Epidermal melanocyte (primary cell): Measurements from ENCODE around the gene EPS8L3.
A peak's percentile ranks its signal among the peaks of the same experiment; 100 is the strongest.

ENCODE experiments used
- DNase-seq: peaks from one replicate; pipeline ENCODE4 v3.0.0; 2011; ENCODE audit warnings: low spot score; ENCODE audit not compliant: insufficient read length

Gene EPS8L3

DNA sequence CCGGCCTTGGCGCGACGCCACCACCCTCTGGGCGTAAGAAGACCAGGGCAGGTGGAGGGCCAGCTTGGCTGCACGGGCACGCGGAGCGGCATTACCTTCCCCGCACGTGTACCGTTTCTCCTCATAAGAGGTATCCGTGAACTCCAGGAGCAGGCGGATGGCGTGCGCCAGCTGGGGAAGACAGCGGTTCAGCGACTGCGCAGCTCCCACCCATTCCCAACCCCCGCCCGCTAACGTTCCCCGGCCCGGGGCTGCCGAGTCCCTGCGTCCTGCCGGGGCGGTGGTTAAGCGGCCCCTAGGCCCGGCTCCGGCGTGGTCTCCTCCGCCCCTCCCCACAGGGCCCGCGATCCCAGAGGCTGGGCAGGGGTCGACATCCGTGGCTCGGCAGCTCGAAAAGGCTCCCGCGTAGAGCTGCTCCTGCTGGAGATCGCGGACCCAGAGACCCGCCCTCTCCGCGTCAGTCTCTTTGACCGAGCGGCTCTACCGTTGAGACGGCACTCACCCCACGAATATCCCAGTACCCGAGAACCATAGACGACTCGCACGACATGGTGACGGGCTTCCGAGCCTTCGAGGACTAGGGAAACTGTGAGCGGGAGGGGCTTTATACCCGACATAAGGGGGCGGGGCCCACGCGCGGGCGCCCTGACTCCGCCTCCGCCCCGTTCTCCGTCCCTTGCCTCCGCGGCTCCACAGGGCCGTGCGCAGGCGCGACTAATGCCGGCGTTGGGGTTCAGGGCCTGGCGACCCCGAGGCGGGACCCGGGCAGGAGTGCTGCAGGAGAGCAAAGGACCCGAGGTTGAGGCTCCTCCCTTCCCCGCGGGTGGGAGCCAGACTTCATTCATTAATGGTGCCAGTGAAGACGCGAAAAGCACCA is 23.7 kb downstream of the EPS8L3 start:
- DNase-seq, result peak; percentile 58

DNA sequence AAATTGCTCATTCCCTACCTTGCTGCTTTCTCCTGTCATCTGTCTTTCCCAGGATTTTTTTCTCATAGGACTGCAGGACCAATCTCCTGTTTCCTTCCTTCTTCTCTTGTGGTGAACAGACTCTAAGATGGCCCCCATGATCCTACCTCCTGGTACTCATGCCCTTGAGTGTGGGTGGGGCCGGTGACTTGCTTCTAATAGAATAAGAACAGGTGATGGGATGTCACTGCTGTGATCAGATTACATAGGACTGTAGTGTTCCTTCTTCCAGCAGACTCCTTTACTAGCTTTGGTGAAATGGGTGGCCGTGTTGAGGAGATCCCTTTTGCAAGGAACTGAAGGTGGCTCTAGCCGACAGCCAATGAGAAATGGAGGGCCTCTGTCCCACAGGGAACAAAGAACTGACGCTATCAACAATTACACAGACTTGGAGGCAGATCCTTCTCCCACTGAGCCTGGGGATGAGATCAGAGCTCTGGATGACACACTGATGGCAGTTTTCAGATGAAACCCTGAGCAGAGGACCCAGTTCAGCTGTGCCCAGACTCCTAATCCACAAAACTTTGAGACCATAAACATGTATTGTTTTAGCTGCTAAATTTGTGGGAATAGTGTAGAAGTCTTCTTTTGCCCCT is 30.4 kb downstream of the EPS8L3 start:
- no peak for DNase-seq

DNA sequence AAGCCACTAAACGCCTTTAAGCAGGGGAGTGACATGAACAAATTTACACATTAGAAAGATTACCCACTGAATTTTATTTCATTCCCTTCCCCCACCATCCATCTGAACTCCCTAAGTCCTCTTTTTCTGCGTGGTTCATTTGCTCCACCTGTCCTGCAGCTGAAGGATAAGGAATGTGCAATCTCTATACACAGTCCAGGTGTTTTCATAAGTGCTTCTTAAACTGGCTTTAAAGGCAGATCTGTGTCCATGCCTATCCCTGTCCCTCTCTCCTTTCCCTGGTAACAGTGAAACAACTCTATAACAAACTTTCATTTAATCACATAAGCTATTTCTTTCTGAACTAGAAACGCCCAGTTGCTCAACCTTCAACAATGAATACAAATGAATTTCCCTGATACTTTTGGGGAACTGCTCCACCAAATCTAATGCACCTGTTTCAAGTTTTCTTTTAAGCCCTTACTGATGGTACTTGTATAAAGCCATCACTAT is 31.3 kb downstream of the EPS8L3 start:
- no peak for DNase-seq

DNA sequence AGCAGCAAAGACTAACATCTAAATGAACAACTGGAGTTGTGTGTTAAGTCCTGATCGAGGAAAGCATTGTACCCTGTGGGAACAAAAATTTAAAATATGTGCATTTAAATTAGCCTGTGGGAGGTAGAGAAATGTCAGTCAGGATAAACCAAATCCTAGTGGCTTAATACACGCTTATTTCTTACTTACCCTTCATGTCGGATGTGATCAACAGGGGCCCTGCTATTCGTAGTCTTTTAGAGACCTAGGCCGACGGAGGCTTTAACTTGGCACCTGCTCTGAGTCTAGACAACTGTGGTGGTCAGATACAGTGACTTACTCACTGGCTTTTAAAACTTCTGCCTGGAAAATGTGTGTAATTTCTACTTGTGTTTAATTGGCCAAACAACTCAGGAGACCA is 33.1 kb downstream of the EPS8L3 start:
- peak; percentile 14 for DNase-seq

DNA sequence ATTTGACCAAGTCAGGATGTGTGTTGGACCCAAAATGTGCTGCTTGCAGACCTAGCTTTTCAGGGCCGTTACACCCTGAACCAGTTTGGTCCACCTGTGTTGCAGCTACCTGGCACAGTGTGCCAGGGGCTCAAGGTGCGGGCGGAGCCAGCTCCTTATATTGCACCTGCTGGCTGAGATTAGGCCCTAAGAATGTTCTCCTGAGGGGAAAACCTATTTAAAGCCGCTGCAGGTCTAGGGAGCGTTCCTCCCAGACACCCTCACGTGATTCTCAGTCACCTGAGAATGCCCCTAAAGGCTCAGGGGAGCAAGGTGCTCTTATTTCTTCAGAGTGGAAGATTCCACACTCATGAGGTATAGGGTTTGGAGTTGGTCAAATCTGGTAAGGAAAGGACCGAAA is 34.9 kb downstream of the EPS8L3 start:
- no peak for DNase-seq

DNA sequence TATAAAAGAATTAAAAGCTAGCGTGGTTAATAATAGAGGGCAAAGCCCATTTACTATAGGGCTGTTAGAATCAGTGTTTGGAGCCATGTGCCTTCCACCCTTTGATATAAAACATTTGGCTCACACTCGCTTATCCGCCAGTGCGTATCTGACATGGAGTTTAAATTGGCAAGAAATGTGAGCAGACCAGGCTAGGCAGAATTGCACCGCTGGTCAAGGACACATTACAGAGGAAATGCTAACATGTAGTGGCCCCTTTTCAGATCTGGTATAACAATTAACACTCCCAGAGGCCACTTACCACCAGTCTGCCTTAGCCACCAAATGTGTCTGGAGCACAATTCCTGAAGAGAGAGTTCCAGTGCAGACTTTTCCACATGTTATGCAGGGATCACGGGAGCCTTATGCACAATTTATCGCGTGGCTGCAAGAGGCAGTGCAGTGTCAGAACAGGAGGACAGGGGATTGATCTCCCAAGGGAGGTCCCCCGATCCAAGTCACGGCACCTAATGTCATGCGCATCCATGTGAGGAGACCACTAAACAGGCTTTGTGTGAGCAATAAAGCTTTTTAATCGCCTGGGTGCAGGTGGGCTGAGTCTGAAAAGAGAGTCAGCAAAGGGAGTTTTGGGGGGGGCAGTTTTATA is 36.9 kb downstream of the EPS8L3 start:
- no peak for DNase-seq

DNA sequence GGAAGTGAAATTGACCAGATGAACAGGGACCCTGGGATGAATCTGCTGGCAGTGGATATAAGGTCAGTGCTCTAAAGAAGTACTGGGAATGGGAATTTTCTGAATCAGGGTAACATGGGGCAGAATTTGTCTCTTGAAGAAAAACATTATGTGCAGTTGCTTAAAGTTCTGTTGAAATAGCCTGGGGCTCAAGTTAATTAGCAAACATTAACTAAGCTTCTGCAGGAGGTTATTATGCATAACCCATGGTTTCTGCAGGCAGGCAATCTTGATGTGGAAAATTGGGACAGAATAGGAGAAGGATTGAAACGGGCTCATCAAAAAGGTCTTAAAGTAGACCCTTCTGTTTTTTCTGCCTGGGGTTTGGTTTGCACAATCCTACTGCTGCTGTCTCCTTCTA is 37.7 kb downstream of the EPS8L3 start:
- no peak for DNase-seq

DNA sequence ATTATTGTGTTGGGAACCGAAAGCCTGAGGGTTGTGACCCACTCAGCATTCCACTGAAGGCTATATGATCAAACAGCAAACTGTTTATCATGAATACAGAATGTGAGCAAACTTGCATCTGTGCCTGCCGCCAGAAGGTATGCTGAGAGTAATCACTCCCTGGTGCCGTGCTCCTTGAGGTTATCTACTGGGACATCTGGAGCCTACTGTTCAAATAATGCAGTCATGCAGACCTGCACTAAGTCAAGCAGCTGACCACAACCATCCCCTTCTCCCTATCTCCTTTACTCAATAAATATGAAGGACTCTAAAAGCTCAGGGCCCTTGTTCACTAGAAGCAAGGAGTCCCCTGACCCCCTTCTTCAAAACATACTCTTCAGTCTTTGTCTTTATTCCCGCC is 38.2 kb downstream of the EPS8L3 start:
- DNase-seq, result no peak

DNA sequence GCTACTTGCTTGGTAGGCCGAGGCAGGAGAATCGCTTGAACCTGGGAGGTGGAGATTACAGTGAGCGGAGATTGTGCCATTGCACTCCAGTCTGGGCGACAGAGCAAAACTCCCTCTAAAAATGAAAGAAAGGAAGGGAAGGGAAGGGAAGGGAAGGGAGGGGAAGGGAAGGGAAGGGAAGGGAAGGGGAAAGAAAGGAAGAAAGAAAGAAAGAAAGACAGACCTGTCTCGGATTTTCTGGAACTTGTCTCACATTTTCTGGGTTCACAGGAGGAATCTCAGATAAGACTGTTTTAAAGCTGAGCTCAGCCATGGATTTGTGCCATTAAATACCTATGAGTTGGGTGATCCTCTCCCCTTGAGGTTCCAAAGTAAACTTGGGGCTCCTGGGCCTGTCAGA is 38.8 kb downstream of the EPS8L3 start:
- no peak for DNase-seq

DNA sequence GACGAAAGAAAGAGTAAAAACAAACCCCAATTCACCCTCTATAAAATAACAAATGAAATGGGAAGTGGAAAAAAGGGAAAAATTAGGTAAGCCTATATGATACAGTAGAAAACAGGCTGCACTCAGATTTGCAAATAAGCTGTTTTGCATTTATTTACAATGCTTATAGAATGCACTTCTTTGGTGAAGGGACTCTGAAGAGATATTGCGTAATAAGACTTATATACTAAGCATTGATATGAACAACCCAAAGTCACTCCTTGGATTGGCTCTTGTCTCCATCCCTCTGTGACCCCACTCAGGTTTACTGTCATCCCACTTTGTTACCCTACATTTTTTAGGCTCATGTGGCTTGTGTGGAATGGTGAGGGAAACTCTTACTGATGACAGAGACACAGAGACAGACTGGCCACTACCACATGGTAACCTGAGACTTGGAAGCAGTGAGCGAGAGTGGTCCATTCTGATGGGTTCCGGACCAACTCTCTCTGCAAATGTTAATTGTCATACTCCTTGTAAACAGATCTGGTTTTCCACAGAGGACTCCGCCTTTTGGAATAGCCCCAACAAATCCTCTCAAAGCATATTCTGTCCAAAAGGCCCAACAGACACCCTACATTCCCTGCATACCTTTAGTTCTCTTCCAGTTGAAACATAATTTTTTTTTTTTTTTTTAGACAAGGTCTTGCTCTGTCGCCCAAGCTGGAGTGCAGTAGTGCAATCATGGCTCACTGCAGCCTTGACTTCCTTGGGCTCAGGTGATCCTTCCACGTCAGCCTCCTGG is 40.6 kb downstream of the EPS8L3 start:
- no peak for DNase-seq

DNA sequence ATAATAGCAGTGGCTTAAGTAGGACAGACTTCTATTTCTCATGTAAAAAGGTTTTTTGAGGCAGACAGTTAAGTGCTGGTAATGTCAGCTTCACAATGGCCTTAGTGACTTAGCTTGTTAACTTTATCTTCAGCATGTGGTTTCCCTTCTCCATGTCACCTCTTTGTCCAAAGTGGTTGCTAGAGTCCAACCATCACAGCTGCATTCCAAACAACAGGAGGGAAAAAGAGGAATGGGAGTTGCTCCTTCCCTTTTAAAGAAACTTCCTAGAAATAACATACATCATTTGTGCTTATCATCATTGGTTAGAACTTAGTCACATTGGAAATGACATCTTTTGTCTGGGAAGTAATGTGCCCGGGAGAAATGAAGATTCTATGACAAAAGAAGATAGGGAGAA is 41.8 kb downstream of the EPS8L3 start:
- no peak for DNase-seq

DNA sequence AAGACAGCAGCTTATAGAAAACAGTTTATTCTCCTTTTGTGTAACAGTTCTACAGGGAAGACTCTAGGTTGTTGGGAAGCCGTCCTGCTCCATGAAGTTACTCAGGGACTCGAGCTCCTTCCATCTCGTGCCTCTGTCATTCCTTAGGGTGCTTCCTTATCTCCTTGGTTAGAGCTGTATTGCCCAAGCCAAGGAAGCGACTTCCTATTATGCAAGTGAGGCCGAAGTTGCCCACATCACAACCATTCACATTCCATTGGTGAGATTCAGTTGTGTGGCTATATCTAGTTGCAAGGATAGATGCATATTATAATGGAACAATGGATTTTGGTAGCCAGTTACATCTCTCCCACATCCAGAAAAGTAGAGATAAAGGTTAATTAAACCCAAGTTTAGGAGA is 42.7 kb downstream of the EPS8L3 start:
- no peak for DNase-seq

DNA sequence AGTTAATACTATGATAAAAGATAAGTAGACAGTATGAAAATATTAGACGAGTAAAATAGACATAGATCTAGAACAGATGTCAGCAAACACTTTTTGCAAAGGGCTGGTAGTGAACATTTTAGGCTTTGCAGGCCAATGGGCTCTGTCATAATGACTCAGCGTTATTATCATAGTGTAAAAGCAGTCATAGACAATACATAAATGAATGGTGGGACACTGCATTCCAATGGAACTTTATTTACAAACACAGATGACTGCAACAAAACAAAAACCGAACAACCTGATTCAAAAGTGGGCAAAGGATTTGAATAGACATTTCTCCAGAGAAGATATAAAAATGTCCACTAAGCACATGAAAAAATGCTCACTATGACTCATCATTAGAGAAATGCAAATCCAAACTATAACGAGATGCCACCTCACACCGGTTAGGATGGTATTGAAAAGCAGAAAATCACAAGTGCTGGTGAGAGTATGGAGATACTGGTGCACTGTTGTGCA is 44.3 kb downstream of the EPS8L3 start:
- DNase-seq, result no peak

DNA sequence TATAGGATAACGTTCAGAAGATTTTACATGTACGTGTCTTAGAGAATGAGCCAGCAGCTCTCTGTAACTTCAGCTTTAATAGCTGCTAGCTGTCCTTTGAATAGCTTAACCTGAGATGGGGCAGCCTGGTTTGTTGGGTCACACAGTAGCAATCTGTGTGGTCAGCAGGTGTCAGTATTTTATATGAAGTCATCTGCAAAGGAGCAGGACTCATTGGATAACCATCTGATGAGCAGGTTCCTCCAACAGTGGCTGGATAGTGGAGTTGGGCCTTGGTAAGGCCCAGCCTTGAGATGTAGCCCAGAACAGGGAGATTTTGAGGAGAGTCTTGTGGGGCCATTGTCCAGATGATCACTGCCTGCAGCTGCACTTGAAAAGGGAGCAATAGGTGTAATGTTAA is 45.2 kb downstream of the EPS8L3 start:
- no peak for DNase-seq

DNA sequence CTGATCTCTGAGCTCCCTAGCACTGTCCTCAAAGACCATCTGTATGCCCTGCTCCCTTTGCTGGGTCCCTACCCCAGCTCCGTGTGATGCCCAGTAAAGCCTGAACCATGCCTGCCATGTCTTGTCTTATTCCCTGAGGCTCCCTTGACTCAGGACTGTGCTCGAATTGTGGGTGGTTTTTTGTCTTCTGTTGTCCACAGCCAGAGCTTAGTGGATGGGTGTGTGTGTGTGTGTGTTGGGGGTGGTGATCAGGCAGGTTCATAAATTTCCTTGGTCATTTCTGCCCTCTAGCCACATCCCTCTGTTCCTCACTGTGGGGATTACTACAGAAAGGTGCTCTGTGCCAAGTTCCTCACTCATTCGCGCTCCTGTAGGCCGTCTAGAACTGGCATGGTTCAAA is 46.0 kb downstream of the EPS8L3 start:
- DNase-seq, result no peak

DNA sequence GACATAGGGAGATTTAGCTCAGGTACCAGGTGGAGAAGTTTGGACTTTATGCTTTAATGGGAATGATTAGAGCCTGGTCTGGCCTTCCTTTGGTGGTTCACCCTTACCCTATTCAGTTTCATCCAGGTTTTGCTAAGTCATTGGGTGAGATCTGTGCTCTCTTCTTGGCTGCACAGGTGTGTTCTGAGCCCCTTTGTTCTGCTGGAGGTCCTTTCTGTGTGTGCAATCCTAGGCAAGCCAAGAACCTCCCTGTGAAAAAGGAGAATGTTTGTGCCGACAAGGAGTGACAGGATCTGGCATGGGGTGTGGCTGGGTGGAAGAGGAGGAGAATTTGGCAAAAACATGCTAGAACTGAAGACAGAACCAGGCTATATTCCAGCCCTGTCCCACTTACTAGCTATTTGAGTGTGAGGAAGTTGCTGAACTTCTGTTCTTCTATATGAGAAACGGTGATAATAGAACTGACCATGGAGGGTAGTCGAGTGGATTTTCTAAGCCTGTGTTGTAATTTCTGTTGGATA is 47.1 kb downstream of the EPS8L3 start:
- no peak for DNase-seq

DNA sequence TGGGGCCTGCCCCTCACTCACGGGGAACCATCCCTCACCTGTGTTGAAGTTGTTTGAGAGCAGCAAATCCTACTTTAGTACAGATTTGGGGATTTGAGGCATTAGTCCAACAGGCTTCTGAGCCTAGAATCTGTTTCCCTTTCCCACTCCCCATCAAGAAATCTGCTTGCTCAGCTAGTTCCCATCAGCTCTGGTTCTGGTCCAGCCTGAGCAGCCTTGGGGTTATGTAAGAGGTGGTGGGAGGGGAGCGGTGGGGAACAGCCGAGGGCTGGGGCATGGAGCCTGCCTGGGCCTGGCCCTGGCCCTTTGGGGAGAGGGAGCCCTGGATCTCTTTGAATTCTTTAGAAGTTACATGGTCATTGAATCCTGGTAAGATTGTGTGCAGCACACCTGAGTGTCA is 47.6 kb downstream of the EPS8L3 start:
- no peak for DNase-seq

DNA sequence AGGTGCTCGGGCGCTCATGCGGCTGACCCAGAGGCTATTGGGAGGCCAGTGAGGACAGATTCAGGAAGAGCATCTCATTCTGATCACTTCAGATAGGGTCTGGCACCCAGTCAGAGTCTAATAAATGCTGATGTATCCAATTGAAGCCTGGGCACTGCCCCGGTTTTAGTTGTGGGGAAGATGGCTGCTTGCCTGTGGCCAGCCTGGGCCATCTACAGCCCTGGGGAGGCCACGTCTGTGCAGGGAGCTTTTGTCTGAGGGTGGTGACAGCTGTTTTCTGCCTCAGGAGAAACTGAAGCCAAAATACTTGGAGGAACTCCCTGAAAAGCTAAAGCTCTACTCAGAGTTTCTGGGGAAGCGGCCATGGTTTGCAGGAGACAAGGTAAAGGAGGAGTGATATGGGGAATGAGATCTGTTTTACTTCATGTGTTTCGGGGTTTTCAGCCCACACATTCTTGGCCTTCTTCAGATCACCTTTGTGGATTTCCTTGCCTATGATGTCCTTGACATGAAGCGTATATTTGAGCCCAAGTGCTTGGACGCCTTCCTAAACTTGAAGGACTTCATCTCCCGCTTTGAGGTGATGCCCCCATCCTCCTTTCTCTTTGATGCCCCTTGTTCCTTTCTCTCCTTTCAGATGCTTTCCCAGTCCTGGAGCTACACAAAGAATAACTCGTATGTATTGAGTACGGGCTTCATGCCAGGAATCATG is 48.9 kb downstream of the EPS8L3 start:
- DNase-seq, result no peak

DNA sequence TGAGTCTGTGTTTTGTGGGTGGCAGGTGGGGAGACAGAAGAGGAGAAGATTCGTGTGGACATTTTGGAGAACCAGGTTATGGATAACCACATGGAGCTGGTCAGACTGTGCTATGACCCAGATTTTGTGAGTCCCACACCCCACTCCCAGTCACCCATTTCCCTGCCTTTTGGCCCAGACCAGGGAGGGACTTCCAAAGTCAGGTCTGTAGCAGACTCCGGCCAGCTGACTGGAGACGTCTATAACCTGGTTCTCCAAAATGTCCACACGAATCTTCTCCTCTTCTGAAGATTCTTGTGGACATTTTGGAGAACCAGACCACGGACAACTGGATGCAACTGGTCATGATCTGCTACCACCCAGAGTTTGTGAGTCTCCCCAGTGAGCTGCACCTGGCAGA is 50.1 kb downstream of the EPS8L3 start:
- DNase-seq, result no peak

DNA sequence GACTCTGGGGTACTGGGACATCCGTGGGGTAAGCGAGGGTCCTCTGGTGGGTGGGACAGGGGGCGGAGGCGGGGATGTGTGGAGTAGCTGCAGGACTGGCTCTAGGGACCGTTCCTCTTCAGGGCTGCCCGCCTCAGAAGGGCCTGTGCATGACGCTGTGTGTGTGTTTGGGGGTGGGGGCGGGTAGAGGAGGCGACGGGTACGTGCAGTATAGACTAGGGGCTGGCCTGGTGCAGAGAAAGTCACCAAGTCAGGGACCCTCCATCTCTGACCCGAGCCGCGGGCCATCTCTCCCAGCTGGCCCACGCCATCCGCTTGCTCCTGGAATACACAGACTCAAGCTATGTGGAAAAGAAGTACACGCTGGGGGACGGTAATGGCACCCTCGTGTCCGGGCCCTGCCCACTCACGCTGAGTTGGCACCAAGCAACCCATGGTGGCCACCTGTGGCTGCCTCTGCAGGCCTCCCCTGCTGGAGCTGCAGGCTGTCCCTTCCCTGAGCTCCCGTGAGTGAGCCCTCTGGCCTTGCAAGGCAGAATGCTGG is 51.3 kb downstream of the EPS8L3 start:
- no peak for DNase-seq
